ENCODE measurements around the gene MCTP1. TPM values are rescaled to one million over a fixed set of nuclear protein-coding genes. Genes with fewer than 3 reads are reported as not detected.

MCTP1 gene
- total and polyA plus RNA-seq, 9 of the 15 experiments (the other 6 are each of a cell fraction or from before 2014, with no cell fraction given): 0.04 to 0.93 (median 0.06) TPM; not detected in 4

DNA sequence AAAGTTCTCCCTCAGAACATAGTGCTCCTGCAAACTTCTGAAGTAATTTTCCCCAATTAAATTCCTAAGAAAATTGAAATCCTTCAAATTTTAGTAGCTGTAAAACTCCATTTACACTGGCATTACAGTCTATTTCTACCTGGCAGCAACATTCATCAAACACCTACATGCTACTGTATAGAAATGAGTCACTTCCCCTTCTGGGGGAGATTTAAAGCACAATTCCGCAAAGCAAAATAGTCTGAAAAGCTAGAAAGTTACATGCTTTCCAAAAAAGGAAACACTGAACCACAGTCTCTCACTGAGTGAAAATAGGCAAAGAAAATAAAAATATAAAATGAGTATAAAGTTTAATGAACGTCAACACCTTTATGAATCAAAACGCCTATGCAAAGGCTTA, 43.3 kb downstream of the MCTP1 start:
- Histone ChIP-seq H3K4me3 (no peak overlapping the region), H3K9ac (ENCODE audit: insufficient read depth in 1 of 2, low read depth in 2 of 2, low read length in 2 of 2) (no peak overlapping the region), H3K27ac (ENCODE audit: extremely low read depth, low read depth, low read length) (no peak overlapping the region), H3K4me2 (ENCODE audit: insufficient read depth, low read length) (no peak overlapping the region), H3K27me3 (ENCODE audit: control insufficient read depth in 2 of 2, insufficient read depth in 2 of 2, low read length in 2 of 2) (peaks cover 0 to 7% of the 10 kb centered on the region in 2 experiments; a peak in 1 of 5 replicates), H3K36me3 (ENCODE audit: control insufficient read depth, insufficient read depth, low read length) (no peaks in the 10 kb centered on the region), H3K79me2 (ENCODE audit: control insufficient read depth, insufficient read depth, low read length) (no peaks in the 10 kb centered on the region), H2AFZ (ENCODE audit: low read depth, low read length) (no peak overlapping the region), H3K9me3 (replicated peaks; ENCODE audit: control insufficient read depth, insufficient read depth, low read depth, low read length) (no peaks in the 10 kb centered on the region), H3K4me1 (replicated peaks in 1 of 2; ENCODE audit: control insufficient read depth in 2 of 2, insufficient read depth in 2 of 2, low read length in 2 of 2) (no peaks in the 10 kb centered on the region), H4K20me1 (replicated peaks; ENCODE audit: control insufficient read depth, insufficient read depth, low read length) (0 out of 2 replicates have a peak, but pooled peaks cover 2% of the 10 kb centered on the region), H3K9me1 (ENCODE audit: control insufficient read depth, insufficient read depth, low read length) (no peaks in the 10 kb centered on the region)
- ChIA-PET CTCF (ENCODE audit: low intra/inter-chr PET ratio) (no interaction called here), POLR2A (no interaction called here)
- ATAC-seq (no peak), FAIRE-seq (no peak), DNase-seq (ENCODE audit: extremely low read depth in 1 of 4, low spot score in 3 of 4) (no peak)
- 0% methylated on average over 3 of the region's 3 CpGs for WGBS (ENCODE audit: insufficient coverage, low coverage, missing lambda C conversion rate)
- in situ Hi-C loops (cut with MboI) (no loop called here), intact Hi-C loops (cut with micrococcal nuclease) (no loop called here)
- BruUV-seq (replicated peaks): no TSS peak
- TF ChIP-seq ERF (CRISPR knock-in tag; IDR thresholded peaks at IDR 0.05) (no peak), RBFOX2 (IDR thresholded peaks at IDR 0.05; ENCODE audit: low read depth, low read length) (no peak), ZNF445 (CRISPR knock-in tag; IDR thresholded peaks at IDR 0.05; ENCODE audit: low read depth) (no peak), MXI1 (IDR thresholded peaks at IDR 0.05; ENCODE audit: low read depth, low read length) (no peak), ZC3H8 (IDR thresholded peaks at IDR 0.05) (no peak), CBX1 (IDR thresholded peaks at IDR 0.05; ENCODE audit: low read depth) (no peak), ID3 (CRISPR knock-in tag; IDR thresholded peaks at IDR 0.05) (no peak), ID3 (tag; IDR thresholded peaks at IDR 0.05) (no peak), SMAD2 (IDR thresholded peaks at IDR 0.05; ENCODE audit: low read depth, low read length) (no peak), HDAC1 (IDR thresholded peaks at IDR 0.05) (no peak), ZNF830 (CRISPR knock-in tag; IDR thresholded peaks at IDR 0.05) (no peak), SMARCA5 (IDR thresholded peaks at IDR 0.05) (no peak), NCOA1 (IDR thresholded peaks at IDR 0.05; ENCODE audit: low read depth) (no peak), TEAD2 (tag; IDR thresholded peaks at IDR 0.05) (no peak), ZFP1 (CRISPR knock-in tag; IDR thresholded peaks at IDR 0.05) (no peak), CHD2 (IDR thresholded peaks at IDR 0.05; ENCODE audit: low read depth, low read length) (no peak), ZNF354B (CRISPR knock-in tag; IDR thresholded peaks at IDR 0.05) (no peak), ARHGAP35 (IDR thresholded peaks at IDR 0.05; ENCODE audit: partially characterized antibody) (no peak), CREB3 (tag; conservative IDR thresholded peaks at IDR 0.05; ENCODE audit: low read depth) (no peak)
- TF ChIP-seq, protein P1, sequence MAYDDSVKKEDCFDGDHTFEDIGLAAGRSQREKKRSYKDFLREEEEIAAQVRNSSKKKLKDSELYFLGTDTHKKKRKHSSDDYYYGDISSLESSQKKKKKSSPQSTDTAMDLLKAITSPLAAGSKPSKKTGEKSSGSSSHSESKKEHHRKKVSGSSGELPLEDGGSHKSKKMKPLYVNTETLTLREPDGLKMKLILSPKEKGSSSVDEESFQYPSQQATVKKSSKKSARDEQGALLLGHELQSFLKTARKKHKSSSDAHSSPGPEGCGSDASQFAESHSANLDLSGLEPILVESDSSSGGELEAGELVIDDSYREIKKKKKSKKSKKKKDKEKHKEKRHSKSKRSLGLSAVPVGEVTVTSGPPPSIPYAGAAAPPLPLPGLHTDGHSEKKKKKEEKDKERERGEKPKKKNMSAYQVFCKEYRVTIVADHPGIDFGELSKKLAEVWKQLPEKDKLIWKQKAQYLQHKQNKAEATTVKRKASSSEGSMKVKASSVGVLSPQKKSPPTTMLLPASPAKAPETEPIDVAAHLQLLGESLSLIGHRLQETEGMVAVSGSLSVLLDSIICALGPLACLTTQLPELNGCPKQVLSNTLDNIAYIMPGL (CRISPR knock-in tag; IDR thresholded peaks at IDR 0.05): no peak
